Measurements from ENCODE around the gene TOR3A. TPM values are rescaled to one million over a fixed set of nuclear protein-coding genes. Genes with fewer than 3 reads are reported as not detected.
"Not testable (repeated sequence)": the region's sequence is repeated elsewhere in the genome, so short reads cannot be mapped to it uniquely, and the experiment has no call there.

Gene TOR3A
- total RNA-seq, 1 donor from 2014 or later, result 31.5 TPM

GRCh38 chr1:179107706-179108629 lies 26.1 kb downstream of the TOR3A start:
- no peak for DNase-seq (ENCODE audit: low read depth in 2 of 2)

DNA sequence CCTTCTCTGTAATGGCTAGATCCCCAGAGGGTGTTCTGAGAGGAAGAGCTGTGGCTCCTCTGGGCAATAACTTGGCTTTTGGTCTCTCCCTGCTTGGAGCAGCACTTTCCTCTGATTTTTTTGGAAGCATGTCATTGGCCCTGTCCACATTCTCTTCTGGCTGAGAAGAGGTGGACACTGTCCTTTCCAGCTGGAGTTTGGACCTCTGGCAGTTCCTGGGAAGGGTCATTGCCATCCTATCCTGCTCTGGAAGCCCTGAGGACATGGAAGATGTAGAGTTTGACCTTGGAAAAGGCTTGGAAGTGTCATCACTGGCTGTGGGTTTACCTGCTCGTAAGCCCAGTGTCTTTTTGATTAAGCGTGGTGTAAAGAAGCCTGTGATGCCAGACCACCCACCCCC lies 26.8 kb downstream of the TOR3A start:
- no peak for DNase-seq (ENCODE audit: low read depth in 2 of 2)

DNA sequence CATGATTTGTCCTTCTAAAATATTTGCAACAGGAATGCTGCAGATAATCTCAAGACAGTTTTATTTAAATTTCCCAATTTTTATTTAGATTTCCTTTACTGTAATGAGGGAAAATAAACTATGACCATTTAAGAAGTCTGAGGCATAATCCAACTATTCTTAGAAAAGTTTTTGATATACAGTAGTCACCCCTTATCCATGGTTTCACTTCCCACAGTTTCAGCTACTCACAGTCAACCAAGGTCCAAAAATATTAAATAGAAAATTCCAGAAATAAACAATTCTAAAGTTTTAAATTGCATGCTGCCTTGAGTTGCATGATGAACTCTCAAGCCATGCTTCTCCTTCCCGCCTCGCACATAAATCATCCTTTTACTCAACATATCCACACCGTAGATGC lies 33.3 kb downstream of the TOR3A start:
- no peak for DNase-seq (ENCODE audit: low read depth in 2 of 2)

DNA sequence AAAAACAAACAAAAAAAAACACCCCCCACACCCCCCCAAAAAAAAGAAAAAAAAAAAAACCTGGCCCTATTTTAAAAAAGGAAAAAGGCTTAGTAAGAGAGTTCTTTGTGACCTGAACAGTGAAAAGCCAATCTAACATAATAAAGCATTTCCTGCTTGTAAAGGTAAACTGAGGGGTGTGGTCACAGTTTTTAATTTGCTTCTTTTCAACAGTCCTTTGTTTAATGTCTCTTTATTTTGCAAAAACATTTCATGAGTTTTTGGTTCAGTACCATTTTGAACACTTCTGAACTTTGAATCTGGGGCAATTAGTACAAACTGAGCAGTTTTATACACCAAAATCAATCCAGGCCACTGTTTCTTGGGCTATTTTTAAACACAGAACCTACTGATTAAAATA lies 37.6 kb downstream of the TOR3A start:
- DNase-seq (ENCODE audit: low read depth in 2 of 2), result no peak

DNA sequence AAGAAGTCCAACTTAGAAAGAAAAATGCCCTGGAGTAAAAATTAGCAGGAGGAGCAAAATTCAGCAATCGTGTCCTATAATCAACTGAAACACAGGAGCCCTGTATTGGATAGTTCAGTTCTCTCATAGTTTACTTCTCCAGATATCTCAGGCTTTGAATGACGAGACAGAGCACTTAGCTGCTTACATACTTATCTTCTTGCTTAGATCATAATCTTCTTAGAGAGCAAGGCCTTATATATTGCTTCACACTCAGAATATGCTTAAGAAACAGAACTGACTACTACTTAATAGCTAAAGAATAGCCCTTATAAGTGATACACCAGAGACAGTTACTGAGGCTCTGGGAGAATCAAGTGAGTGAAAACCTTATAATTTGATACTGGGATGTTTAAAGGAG lies 38.9 kb downstream of the TOR3A start:
- DNase-seq (ENCODE audit: low read depth in 2 of 2), result no peak

DNA sequence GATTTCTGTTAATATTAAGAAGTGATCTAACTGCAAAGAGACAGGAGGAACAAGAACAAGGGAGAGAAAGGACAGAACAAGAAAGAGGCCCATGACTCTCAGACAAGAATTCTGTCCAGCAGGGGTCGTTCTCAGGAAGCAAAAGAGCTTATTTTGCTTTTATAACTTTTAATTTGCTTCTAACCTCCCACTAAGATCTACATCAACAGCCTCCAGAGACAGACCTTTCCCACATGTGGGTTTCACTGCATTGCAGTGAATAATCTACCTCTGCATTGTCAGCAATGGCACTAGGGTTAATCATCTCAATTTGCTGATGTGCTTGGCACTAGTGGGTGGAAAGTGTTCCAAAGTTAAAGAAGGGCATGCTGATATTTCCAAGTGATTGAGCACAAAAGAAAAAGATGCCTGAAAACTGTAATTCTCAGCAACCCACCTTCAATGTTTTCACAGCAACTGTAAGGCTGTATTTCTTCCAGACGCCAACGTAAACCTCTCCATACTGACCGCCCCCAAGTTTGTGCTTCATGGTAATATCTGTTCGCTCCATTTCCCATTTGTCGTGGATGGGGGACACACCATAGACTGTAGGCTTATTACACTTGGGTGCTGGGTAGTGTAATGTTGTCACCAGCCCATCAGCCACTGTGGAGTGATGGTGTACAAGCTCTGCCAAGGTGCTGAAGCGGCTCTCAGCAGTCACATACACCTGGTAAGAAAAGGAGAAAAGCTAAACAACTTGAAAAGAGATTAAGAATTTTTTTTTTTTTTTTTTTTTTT lies 39.5 kb downstream of the TOR3A start:
- peak; percentile 40 to 75 for DNase-seq (ENCODE audit: low read depth in 2 of 2)

DNA sequence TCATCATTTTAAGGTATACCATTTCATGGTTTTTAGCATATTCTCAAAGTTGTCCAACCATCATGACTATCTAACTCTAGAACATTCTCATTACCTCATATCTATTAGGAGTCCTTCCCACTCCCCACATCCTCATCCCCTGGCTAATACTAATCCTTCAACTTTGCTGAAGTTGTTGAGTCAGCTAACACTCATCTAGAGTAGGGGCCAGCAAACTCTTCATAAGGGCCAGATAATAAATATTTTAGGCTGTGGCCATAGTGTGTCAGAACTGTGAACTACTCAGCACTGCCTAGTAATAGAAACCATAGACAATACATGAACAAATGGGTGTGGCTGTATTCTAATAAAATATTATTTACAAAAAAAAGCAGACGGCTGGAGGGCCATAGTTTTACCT lies 43.0 kb downstream of the TOR3A start:
- no peak for DNase-seq (ENCODE audit: low read depth in 2 of 2)

DNA sequence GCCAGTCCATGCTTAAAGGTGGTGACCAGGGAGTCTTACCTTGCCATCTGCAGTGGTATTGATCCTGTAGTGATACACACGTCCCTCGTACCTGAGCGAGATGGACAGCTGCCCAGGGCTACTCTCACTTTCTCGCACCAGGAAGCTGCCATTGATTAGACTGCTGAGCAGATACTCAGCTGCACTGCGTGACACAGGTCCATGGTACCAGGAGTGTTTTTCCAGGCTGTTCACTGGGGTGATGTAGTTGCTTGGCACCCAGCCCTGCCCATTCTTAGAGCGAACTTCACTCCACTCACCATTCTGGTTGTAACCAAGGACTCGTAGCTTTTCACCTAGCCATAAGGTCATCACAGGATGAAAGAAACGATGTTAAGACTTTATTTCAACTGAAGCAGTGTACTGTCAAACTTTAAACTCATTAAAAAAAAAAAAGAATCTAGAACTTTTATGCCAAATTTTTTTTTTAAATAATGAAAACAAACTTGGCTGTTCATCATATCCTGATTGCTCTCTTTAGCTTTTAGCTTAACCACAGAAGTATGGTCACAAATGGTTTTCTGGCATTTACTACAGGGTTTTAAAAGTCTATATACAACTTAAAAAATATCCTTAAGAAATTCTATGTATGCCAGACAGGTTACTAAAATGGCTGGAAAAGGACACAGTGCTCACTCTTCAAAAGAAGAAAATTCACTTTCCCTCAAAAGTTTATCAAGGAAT lies 44.6 kb downstream of the TOR3A start:
- DNase-seq (ENCODE audit: low read depth in 2 of 2), result peak; percentile 75 to 92

DNA sequence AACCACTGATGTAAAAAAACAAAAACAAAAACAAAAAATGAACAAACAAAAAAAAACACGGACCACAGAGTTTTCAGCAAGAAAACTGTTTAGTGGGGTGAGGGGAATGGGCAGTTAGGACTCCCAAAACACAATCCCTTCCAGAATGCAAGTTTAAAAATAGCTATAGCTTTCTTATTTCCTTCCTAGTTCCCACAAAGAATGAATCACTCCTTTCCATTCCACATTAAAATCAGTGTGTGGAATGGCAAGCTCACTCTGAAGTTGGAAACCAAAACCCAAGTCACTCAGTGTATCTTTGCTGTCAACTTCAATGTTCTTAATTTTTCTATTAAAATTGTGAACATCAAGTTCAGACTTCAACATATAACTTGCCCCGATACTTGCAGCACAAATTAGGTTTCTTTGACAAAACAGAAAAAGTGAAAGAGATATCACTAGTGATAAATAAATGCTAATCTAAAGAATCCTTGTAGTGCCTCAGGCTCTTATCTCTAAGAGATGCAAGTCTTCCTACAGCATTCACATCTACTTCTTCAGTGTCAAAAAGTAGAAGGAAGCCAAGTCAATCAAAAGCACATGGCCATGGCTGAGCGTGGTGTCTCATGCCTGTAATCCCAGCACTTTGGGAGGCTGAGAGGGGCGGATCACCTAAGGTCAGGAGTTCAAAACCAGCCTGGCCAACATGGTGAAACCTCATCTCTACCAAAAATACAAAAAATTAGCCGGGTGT lies 45.5 kb downstream of the TOR3A start:
- DNase-seq (ENCODE audit: low read depth in 2 of 2), result peak; percentile 66 to 73

DNA sequence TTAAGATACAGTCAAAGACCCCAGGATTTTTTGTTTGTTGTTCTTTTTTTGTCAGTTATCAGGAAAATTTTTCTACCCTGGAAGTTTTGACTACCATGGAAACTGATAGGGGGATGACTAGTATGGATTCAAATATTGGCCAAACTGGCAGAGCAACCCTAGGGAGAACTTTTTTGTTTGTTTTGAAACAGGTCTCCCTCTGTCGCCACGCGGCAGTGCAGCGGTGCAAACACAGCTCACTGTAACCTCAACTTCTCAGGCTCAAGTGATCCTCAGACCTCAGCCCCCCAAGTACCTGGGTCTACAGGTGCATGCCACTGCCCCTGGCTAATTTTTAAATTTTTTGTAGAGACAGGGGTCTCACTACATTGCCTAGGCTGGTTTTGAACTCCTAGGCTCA lies 46.6 kb downstream of the TOR3A start:
- peak in 1 of 2 donors; percentile 59 for DNase-seq (ENCODE audit: low read depth in 2 of 2)

DNA sequence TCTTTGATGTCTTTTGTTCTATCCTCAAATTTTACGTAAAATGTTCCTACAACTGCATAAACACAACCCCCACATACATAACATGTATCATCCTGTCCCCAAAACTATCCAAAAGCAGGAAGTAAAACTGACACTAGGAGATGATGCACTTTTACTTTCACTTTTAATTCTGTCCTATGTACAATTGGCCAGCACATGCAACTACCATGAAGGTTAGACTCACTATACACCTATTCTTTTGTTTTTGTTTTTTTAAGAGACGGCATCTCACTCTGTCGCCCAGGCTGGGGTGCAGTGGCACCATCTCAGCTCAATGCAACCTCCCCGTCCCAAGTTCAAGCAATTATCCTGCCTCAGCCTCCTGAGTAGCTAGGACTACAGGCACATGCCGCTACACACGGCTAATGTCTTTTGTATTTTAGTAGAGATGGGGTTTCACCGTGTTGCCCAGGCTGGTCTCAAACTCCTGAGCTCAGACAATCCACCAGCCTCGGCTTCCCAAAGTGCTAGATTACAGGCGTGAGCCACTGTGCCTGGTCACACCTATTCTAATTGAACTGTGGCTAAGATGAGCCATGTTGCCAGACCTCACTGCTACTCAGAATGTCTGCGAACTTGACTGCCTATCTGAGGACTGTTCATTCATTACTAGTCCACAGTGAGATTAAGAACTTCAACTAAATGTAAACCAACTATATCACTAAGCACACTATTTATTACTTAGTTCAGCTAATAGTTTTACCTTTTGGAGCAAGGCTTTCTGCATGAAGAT lies 48.0 kb downstream of the TOR3A start:
- DNase-seq (ENCODE audit: low read depth in 2 of 2), result peak; percentile 54 to 81

GRCh38 chr1:179135168-179135567 lies 53.3 kb downstream of the TOR3A start:
- not testable (repeated sequence) for DNase-seq (ENCODE audit: low read depth in 2 of 2)

DNA sequence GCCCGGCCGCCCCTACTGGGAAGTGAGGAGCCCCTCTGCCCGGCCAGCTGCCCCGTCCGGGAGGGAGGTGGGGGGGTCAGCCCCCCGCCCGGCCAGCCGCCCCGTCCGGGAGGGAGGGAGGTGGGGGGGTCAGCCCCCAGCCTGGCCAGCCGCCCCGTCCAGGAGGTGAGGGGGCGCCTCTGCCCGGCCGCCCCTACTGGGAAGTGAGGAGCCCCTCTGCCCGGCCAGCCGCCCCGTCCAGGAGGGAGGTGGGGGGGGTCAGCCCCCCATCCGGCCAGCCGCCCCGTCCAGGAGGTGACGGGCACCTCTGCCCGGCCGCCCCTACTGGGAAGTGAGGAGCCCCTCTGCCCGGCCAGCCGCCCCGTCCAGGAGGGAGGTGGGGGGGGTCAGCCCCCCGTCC lies 53.8 kb downstream of the TOR3A start:
- DNase-seq (ENCODE audit: low read depth in 2 of 2), result not testable (repeated sequence)

GRCh38 chr1:179137617-179138255 lies 55.9 kb downstream of the TOR3A start:
- no peak for DNase-seq (ENCODE audit: low read depth in 2 of 2)

DNA sequence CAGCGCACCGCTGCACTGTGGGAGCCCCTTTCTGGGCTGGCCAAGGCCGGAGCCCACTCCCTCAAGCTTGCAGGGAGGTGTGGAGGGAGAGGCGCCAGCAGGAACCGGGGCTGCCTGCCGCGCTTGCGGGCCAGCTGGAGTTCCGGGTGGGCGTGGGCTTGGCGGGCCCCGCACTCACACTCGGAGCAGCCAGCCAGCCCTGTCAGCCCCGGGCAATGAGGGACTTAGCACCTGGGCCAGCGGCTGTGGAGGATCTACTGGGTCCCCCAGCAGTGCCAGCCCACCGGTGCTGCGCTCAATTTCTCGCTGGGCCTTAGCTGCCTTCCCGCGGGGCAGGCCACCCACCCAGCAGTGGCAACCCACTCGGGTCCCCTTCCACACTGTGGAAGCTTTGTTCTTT lies 56.9 kb downstream of the TOR3A start:
- DNase-seq (ENCODE audit: low read depth in 2 of 2), result not testable (repeated sequence)

DNA sequence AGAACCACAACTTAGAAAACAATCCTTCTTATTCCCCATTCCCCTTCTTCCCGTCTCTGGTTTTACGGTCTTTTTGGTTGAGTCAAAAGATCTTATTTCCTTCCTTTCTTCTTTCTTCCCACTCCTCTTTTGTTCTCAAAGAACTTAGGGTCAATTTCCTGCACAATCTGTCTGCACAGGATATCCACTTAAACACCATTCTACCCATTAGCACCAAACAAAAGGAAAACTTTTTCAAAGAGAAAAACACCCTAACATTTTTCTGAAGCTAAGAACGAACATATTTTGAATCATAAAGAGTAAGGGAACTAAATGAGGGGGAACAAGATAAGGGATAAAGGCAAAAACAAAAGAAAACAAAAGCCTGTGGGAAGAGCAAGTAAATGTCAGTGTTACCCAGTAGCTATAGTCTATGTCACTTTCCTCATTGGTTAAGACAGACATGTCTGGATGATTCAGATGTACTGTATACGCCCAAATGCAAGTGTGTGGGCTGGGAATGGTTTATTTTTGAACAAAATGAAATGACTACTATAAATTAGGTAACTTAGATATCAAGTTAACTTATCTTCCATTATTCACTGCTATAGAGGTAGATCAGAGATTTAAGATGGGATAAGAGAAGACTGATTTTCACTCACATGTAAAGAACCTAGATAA lies 59.9 kb downstream of the TOR3A start:
- peak; percentile 67 to 82 for DNase-seq (ENCODE audit: low read depth in 2 of 2)

- peak; percentile 82 to 97 for DNase-seq (ENCODE audit: low read depth in 2 of 2)
Measured at GRCh38 chr1:179142889-179143299, 61.0 kb downstream of the TOR3A start.

- peak in 1 of 2 donors; percentile 88 for DNase-seq (ENCODE audit: low read depth in 2 of 2)
Measured at GRCh38 chr1:179143322-179143721, 61.5 kb downstream of the TOR3A start.

DNA sequence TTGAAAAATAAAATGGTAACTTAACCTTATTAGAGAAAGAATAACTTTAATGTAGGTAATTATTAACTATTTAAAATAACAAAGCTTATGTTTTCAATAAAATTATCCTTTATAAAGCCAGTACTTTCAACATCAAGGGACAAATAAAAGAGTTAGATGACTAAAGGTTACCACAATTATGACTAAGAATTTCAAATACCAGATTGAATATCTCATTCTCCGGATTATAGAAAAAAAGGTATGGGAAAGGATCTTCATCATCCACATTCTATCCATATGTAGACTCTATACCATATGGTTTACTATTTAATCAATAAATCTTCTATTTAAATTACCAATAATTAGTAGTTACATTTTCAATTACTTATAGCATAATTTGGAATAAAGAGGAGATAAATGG lies 62.8 kb downstream of the TOR3A start:
- no peak for DNase-seq (ENCODE audit: low read depth in 2 of 2)

Data from lung microvascular endothelial cell (primary cell).